HL-60 (cell line): ENCODE measurements around the gene SPATS2L.

Source experiments
- CTCF ChIP-seq: IDR thresholded peaks from one replicate; pipeline ENCODE4 v1.5.1; 2011; ENCODE audit warnings: low read length, control low read depth, inconsistent platforms; ENCODE audit not compliant: insufficient read depth
- POLR2AphosphoS5 ChIP-seq: IDR thresholded peaks from 2 replicates; pipeline ENCODE4 v1.6.1; 2012; ENCODE audit warnings: low read depth
- REST ChIP-seq: IDR thresholded peaks from 2 replicates; pipeline ENCODE4 v1.6.1; 2012; ENCODE audit warnings: low read depth; ENCODE audit not compliant: insufficient replicate concordance

- TF ChIP-seq CTCF (no peak), REST (no peak), POLR2AphosphoS5 (no peak)
Observed at GRCh38 chr2:200408428-200409316, 102.2 kb downstream of the SPATS2L start.
